HEK293 (cell line): ENCODE measurements around the gene PRLR.

Experiments
- CTCF ChIA-PET: fragments of 350-600 bp; formaldehyde crosslinking; extraction: SDS; loops from one replicate; lab custom pipeline; 2021; ENCODE audit warnings: antibody characterized with exemption; lab: Yijun Ruan, JAX
- POLR2A ChIA-PET: fragments of 300-600 bp; formaldehyde crosslinking; extraction: SDS; loops from one replicate; lab custom pipeline; 2020; ENCODE audit warnings: antibody characterized with exemption, inconsistent platforms; lab: Yijun Ruan, JAX
- H3K27ac ChIP-seq: fragments of 200-500 bp; sonication (Bioruptor generic); 2 replicates; pipeline ENCODE4 v1.5.1; 2014; ENCODE audit warnings: low read depth, low read length, control low read depth, inconsistent platforms; ENCODE audit errors: extremely low read depth
- H3K36me3 ChIP-seq, 2 experiments: fragments of 200-500 bp in 1 of 2; sonication (Bioruptor generic) in 1 of 2; 1 replicate in 1 of 2; 2 replicates in 1 of 2; pipeline ENCODE4 v1.5.1; 2014 to 2017; ENCODE audit warnings: inconsistent platforms in 2 of 2, low read length in 2 of 2; ENCODE audit not compliant: control insufficient read depth in 2 of 2, insufficient read depth in 1 of 2
- H3K4me1 ChIP-seq: fragments of 200-500 bp; sonication (Bioruptor generic); 2 replicates; pipeline ENCODE4 v1.5.1; 2014; ENCODE audit warnings: mild to moderate bottlenecking, low read length, inconsistent platforms; ENCODE audit not compliant: control insufficient read depth, insufficient read depth
- H3K4me3 ChIP-seq: 2 replicates; pipeline ENCODE4 v1.5.1; 2011; ENCODE audit warnings: low read depth, mild to moderate bottlenecking, control low read depth, low read length, moderate library complexity
- H3K9me3 ChIP-seq: fragments of 200-500 bp; sonication (Bioruptor generic); 2 replicates; pipeline ENCODE4 v1.5.1; 2014; ENCODE audit warnings: low read depth, low read length, inconsistent platforms; ENCODE audit not compliant: control insufficient read depth, insufficient read depth
- HOXD13 ChIP-seq: sonication (generic); formaldehyde crosslinking; IDR thresholded peaks from 2 replicates; pipeline ENCODE4 v1.8.0; 2022; ENCODE audit warnings: missing genetic modification reagents, borderline replicate concordance
- KLF16 ChIP-seq: fragments of 450-650 bp; formaldehyde crosslinking; IDR thresholded peaks from 2 replicates; pipeline ENCODE4 v1.5.1; 2017; ENCODE audit warnings: missing biosample characterization, missing genetic modification characterization
- KLF17 ChIP-seq: fragments of 450-650 bp; formaldehyde crosslinking; IDR thresholded peaks from 2 replicates; pipeline ENCODE4 v1.5.1; 2016; ENCODE audit warnings: missing biosample characterization, missing genetic modification characterization
- OSR2 ChIP-seq: fragments of 450-650 bp; formaldehyde crosslinking; IDR thresholded peaks from 2 replicates; pipeline ENCODE4 v1.5.1; 2016; ENCODE audit warnings: missing biosample characterization, missing genetic modification characterization
- SP2 ChIP-seq: fragments of 450-650 bp; formaldehyde crosslinking; IDR thresholded peaks from 2 replicates; pipeline ENCODE4 v1.5.1; 2016; ENCODE audit warnings: missing biosample characterization, missing genetic modification characterization
- ZBTB17 ChIP-seq: fragments of 450-650 bp; formaldehyde crosslinking; IDR thresholded peaks from 2 replicates; pipeline ENCODE4 v1.5.1; 2016; ENCODE audit warnings: missing biosample characterization, missing genetic modification characterization
- ZBTB26 ChIP-seq: fragments of 450-650 bp; formaldehyde crosslinking; optimal IDR thresholded peaks from 2 replicates; pipeline ENCODE3; 2016; ENCODE audit warnings: missing biosample characterization, mild to moderate bottlenecking, missing genetic modification characterization
- ZEB2 ChIP-seq: fragments of 450-650 bp; formaldehyde crosslinking; IDR thresholded peaks from 2 replicates; pipeline ENCODE4 v1.5.1; 2016; ENCODE audit warnings: missing biosample characterization, missing genetic modification characterization
- ZNF175 ChIP-seq: fragments of 450-650 bp; formaldehyde crosslinking; IDR thresholded peaks from 2 replicates; pipeline ENCODE4 v1.5.1; 2016; ENCODE audit warnings: missing biosample characterization, missing genetic modification characterization
- ZNF2 ChIP-seq: fragments of 450-650 bp; formaldehyde crosslinking; IDR thresholded peaks from 2 replicates; pipeline ENCODE4 v1.5.1; 2016; ENCODE audit warnings: missing biosample characterization, missing genetic modification characterization
- ZNF223 ChIP-seq: fragments of 450-650 bp; formaldehyde crosslinking; IDR thresholded peaks from 2 replicates; pipeline ENCODE4 v1.5.1; 2016; ENCODE audit warnings: missing biosample characterization, missing genetic modification characterization
- ZNF280C ChIP-seq: fragments of 450-650 bp; formaldehyde crosslinking; IDR thresholded peaks from 2 replicates; pipeline ENCODE4 v1.5.1; 2016; ENCODE audit warnings: missing biosample characterization, missing genetic modification characterization
- ZNF311 ChIP-seq: fragments of 450-650 bp; formaldehyde crosslinking; IDR thresholded peaks from 2 replicates; pipeline ENCODE4 v1.5.1; 2017; ENCODE audit warnings: missing biosample characterization, missing genetic modification characterization, borderline replicate concordance
- ZNF335 ChIP-seq: fragments of 450-650 bp; formaldehyde crosslinking; conservative IDR thresholded peaks from 2 replicates; pipeline ENCODE4 v1.5.1; 2016; ENCODE audit warnings: missing biosample characterization, missing genetic modification characterization
- ZNF350 ChIP-seq: fragments of 450-650 bp; formaldehyde crosslinking; IDR thresholded peaks from 2 replicates; pipeline ENCODE4 v1.5.0; 2017; ENCODE audit warnings: missing biosample characterization, mild to moderate bottlenecking, missing genetic modification characterization
- ZNF416 ChIP-seq: fragments of 450-650 bp; formaldehyde crosslinking; IDR thresholded peaks from 2 replicates; pipeline ENCODE4 v1.5.1; 2016; ENCODE audit warnings: missing biosample characterization, missing genetic modification characterization
- ZNF488 ChIP-seq: fragments of 450-650 bp; formaldehyde crosslinking; IDR thresholded peaks from 2 replicates; pipeline ENCODE4 v1.5.1; 2016; ENCODE audit warnings: missing biosample characterization, missing genetic modification characterization
- ZNF544 ChIP-seq: fragments of 450-650 bp; formaldehyde crosslinking; IDR thresholded peaks from 2 replicates; pipeline ENCODE4 v1.5.0; 2017; ENCODE audit warnings: missing biosample characterization, missing genetic modification characterization
- ZNF629 ChIP-seq: fragments of 450-650 bp; formaldehyde crosslinking; IDR thresholded peaks from 2 replicates; pipeline ENCODE4 v1.5.1; 2017; ENCODE audit warnings: missing biosample characterization, missing genetic modification characterization
- ZNF654 ChIP-seq: fragments of 450-650 bp; formaldehyde crosslinking; IDR thresholded peaks from 2 replicates; pipeline ENCODE4 v1.5.1; 2016; ENCODE audit warnings: low read depth, missing biosample characterization, missing genetic modification characterization
- ZNF664 ChIP-seq: fragments of 450-650 bp; formaldehyde crosslinking; IDR thresholded peaks from 2 replicates; pipeline ENCODE4 v1.5.1; 2016; ENCODE audit warnings: missing biosample characterization, missing genetic modification characterization
- ZNF768 ChIP-seq: fragments of 450-650 bp; formaldehyde crosslinking; IDR thresholded peaks from 2 replicates; pipeline ENCODE4 v1.5.1; 2018; ENCODE audit warnings: missing biosample characterization, mild to moderate bottlenecking, missing genetic modification characterization
- ZNF837 ChIP-seq: fragments of 450-650 bp; formaldehyde crosslinking; IDR thresholded peaks from 2 replicates; pipeline ENCODE4 v1.5.1; 2016; ENCODE audit warnings: missing biosample characterization, missing genetic modification characterization
- ZSCAN16 ChIP-seq: fragments of 450-650 bp; formaldehyde crosslinking; IDR thresholded peaks from 2 replicates; pipeline ENCODE4 v1.5.1; 2016; ENCODE audit warnings: missing biosample characterization, missing genetic modification characterization

Gene PRLR

DNA sequence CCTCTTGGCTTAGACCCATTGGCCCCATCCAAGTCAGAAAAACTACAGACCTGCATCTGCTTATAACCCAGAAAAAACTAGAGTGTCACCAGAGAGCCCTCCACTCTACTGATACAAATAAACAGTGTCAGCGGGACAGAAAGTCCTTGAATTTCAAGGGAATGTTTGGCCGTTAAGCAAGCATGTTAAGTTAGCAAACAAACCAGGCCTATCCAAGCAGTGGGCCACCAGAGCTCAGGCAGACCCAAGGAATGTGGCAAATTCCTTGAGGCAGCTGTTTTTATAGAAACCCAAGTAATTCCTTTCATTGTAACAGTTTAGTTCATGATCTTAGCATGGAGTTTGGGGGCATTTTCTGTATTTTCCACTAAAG lies 70.9 kb downstream of the PRLR start:
- Histone ChIP-seq H3K4me3 (no peak overlapping the region), H3K27ac (no peak overlapping the region), H3K4me1 (no peaks in the 10 kb centered on the region), H3K9me3 (no peaks in the 10 kb centered on the region), H3K36me3 (no peaks in the 10 kb centered on the region)
- CTCF ChIA-PET, result interaction anchor here (1.4 kb wide), 1 partner anchor 24 kb away, joined by 4 read pairs; no protein-coding TSS in a partner anchor
- no peak for TF ChIP-seq ZBTB26
- no peak for TF ChIP-seq ZNF416 (tag by site-specific recombination)
- no peak for TF ChIP-seq ZNF544 (tag by site-specific recombination)
- no peak for TF ChIP-seq ZSCAN16 (tag by site-specific recombination)
- TF ChIP-seq ZNF311 (tag by site-specific recombination), result no peak
- TF ChIP-seq ZNF223 (tag by site-specific recombination), result no peak
- TF ChIP-seq ZNF654 (tag by site-specific recombination), result no peak
- TF ChIP-seq ZNF837 (tag by site-specific recombination), result no peak
- POLR2A ChIA-PET, result no interaction called here

DNA sequence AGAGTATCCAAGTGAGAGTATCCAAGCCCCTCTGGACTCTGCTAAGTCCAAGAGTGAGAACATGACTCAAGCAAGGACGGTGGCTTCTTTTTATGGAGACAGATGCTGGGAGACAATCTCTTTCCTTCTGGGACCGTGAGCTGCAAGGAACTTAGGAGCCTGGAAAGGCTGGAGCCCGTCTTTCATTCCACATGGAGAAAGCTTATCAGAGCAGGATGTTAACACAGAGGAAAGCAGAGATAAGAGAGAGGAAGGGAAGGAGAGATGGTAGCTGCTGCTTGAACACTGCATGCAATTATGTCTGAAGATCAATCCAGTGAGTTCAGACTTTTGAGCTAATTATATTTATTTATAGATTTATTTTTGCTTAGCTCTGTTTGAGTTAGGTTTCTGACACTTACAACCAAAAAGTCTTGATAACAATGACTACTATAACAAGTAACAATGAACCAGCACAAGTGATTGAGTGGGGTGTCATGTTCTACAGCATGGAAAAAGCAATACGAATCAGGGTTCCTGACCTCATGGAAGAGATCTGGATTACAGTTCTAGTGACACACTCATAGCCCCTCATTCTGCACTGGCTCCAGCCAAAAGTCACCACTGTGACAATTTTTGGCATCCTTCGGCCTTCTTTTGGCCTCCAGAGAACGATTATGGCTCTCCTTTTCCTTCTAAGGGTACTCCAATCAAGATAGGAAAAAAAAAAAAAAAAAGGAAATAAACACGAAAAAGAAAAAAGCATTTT lies 71.5 kb downstream of the PRLR start:
- CTCF ChIA-PET, result interaction anchor here (1.4 to 1.6 kb wide), 2 partner anchors 24 to 44 kb away, joined by 4 read pairs; no protein-coding TSS in a partner anchor
- no peak for TF ChIP-seq HOXD13 (CRISPR knock-in tag)
- no peak for TF ChIP-seq SP2 (tag by site-specific recombination)
- TF ChIP-seq ZNF175, result no peak
- TF ChIP-seq KLF16 (tag by site-specific recombination), result no peak
- TF ChIP-seq KLF17 (tag by site-specific recombination), result no peak
- TF ChIP-seq ZNF488 (tag by site-specific recombination), result no peak
- no peak for TF ChIP-seq ZNF664
- no peak for TF ChIP-seq ZNF350 (tag by site-specific recombination)
- no peak for TF ChIP-seq ZNF544 (tag by site-specific recombination)
- no peak for TF ChIP-seq ZNF335 (tag by site-specific recombination)
- TF ChIP-seq ZEB2 (tag by site-specific recombination), result no peak
- TF ChIP-seq ZBTB17, result no peak
- TF ChIP-seq OSR2 (tag by site-specific recombination), result no peak
- no peak for TF ChIP-seq ZNF2 (tag by site-specific recombination)
- no peak for TF ChIP-seq ZNF280C (tag by site-specific recombination)
- no peak for TF ChIP-seq ZNF629 (tag by site-specific recombination)
- no peak for TF ChIP-seq ZNF768 (tag by site-specific recombination)
- no peaks in the 10 kb centered on the region for H3K36me3 ChIP-seq
- H3K4me1 ChIP-seq, result no peaks in the 10 kb centered on the region
- H3K9me3 ChIP-seq, result no peaks in the 10 kb centered on the region
- POLR2A ChIA-PET, result no interaction called here
- no peak overlapping the region for H3K27ac ChIP-seq
- H3K4me3 ChIP-seq, result no peak overlapping the region
